Measurements from ENCODE around the gene TMEM238.
A peak's percentile ranks its signal among the peaks of the same experiment; 100 is the strongest.

TMEM238 gene

GRCh38 chr19:55358493-55358892, 25.6 kb downstream of the TMEM238 start:
- no peak for DNase-seq (ENCODE audit: low read depth)

DNA sequence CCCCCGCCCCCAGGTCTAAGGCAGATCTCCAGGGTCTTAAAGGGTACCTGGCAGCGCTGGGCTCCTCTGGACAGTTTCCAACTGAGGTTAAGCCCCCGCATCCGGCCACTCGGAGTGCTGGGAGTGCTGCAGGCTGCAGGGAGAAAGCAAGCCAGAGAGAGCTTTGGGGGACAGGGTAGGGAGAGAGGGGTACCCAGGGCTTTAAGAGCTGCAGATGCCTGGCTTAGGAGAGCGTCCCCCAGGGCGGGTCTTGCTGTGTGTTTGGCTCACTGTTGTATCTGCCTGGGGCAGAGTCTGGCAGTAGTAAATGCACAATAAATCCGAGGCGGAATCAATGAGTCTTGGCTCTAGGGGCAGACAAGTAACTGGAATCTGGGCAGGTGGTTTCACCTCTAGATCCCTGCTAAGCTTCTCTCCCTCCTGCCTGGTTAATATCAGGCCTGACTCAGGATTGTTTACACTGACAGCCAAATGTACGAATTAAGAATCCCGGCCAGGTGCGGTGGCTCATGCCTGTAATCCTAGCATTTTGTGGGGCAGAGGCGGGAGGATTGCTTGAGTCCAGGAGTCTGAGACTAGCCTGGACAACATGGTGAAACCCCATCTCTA, 28.8 kb downstream of the TMEM238 start:
- no peak for DNase-seq (ENCODE audit: low read depth)

GRCh38 chr19:55354698-55355212, 29.3 kb downstream of the TMEM238 start, which contains the start of gene COX6B2:
Gene COX6B2 (minus strand): TSS chr19:55354719. CDS start chr19:55354521, 198 bp downstream.
- DNase-seq (ENCODE audit: low read depth), result no peak

DNA sequence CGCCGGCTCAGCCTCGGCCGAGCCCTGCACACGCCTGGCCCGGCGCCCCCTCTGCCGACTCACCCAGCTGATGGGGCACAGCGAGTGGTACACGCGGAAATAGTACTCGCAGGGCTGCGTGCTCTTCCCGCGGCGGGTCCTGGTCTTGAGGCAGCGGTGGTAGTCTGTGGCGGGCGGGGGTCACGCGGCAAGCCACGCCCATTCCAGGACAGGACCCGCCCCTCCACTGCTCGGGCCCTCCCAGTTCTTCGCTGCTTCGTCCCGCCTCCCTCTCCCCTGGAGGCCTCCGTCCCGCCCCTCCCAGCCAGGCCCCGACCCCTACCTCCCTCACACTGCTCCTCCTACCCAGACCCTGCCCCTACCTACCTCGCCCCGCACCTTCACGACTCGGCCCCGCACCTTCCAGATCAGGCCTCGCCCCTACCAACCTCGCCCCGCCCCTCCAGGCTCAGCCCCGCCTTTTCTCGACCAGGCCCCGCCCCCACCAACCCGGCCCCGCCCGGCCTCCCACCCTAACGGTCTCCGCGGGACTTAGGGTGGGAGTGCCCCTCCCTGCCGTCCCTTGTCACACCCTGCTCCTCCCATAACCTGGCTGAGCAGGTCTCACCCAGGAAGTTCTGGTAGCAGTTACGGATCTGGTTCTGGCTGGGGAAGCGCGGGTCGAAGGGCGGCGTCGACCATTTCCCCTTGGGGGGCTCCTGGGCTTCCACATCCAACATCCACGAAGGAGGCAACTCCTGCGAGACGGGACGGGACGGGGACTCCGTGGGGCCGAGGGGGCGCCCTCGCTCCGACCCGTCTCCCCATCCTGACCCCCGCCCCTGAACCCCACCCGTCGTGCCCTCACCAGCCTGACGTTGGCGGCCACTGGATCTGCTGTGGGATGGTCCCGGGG, 30.0 kb downstream of the TMEM238 start:
- DNase-seq (ENCODE audit: low read depth), result peak; percentile 32

GRCh38 chr19:55353356-55353802, 30.7 kb downstream of the TMEM238 start:
- no peak for DNase-seq (ENCODE audit: low read depth)

- DNase-seq (ENCODE audit: low read depth), result no peak
These were observed 31.4 kb downstream of the TMEM238 start for GRCh38 chr19:55352549-55353145.

DNA sequence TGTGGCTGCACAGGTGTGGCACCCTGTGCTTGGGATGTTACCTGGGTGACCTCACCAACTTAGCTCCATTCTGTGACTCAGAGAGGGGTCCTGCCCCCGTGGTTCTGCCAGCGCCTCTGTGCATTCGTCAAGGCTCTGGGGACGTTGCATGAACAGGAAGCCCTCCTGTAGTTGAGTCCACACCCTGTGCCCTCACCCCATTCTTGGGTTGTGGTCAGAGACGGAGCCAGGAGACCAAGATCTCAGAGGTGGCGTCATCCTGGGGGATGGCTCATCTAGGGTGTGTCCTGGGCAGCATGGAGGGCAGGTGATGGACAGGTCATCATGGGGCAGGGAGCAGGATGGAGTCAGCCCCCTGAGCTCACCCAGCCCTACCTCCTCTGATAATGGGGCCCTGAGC, 32.1 kb downstream of the TMEM238 start:
- no peak for DNase-seq (ENCODE audit: low read depth)

DNA sequence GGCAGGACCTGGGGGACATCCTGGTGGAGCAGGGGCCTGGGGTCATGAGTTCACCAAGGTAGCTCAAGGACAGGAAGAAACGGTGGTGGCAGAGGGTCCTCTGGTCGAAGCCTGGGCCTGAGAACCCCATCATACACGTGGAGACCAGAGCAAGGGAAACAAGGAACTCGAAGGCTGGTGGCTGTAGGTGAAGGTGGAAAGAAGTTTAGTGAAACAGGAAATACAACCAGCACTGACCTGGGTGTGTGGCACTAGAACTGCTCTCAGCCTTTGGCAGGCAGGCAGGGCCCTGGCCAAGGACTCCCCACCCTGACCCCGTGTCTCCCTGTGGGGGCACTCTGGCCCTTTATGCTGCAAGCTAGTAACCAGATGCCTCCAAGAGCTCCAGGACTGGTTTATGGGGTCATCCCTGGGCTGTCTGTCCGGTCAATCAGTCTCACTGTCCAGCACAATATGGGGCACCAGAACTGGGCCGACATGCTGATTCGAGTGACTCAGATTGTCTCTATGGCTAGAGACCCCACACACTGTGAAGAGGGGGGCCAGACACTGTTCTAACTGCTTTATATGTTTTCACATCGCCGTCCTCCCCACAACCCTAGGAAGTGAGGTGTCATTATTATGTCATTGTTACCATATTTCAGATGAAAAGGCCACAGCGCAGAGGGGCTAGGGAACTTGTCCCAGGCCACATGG, 33.3 kb downstream of the TMEM238 start:
- DNase-seq (ENCODE audit: low read depth), result no peak

GRCh38 chr19:55348317-55349034, 35.6 kb downstream of the TMEM238 start:
- no peak for DNase-seq (ENCODE audit: low read depth)

DNA sequence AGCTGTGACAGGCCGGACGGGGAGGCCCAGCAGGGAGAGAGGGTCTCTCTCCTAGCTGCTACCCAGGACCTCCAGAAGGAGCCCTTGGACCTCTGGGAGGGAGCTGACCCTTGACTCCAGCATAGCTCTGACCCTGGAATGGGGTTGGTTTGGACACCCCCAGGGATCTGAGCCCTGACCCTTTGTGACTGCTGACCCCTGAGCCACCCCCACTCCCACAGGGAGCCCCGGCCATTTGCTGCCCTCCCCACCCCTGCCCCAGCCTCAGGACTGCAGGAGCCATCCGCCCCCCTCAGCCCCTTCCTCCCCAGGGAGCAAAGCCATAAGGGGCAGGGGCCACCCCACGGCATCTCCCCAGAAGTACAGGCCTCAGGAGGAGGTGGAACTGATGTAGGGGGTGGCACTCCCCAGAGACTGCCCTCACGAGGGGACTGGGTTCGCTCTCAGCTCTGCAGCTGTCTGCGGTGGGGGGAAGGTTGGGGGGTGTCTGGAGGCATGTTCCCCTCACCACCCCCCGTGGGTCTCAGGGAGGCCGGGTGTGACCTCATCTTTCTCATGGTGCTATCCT, 36.6 kb downstream of the TMEM238 start:
- DNase-seq (ENCODE audit: low read depth), result no peak

- DNase-seq (ENCODE audit: low read depth), result no peak
These were observed 37.2 kb downstream of the TMEM238 start for GRCh38 chr19:55346725-55347441.

- DNase-seq (ENCODE audit: low read depth), result no peak
These were observed 38.0 kb downstream of the TMEM238 start for GRCh38 chr19:55345818-55346724.

DNA sequence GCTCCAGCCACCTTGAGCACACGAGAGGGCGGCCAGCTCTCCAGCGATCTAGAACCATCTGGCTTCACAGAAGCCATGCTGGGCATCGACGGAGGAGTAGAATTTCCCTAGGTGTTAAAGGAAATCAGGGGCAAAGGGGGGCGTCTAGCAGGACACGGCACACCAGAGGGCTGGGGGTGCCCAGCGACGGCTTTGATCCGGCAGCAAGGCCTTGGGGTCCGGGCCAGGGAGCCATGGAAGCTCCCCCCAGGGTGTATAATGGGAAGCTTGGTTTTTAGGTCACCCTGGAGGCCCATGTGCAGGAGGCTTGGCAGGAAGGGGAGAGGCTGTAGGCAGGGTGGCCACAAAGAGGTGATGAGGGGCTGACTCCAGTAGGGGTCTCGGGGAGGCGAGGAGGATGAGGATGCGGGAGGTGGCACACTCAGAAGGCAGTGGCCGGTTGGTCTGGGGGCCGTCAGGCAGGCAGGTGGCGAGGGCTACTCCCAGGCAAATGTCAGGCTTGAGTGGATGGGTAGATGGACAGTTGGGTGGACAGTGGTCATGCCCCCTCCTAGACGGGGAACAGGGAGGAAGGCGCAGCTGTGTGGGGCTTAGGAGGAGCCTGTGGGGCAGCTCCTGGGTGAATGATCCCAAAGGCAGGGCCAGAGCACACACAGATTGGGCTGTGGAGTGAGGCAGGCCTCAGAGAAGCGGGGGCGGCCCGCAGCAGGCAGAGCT, 38.8 kb downstream of the TMEM238 start:
- no peak for DNase-seq (ENCODE audit: low read depth)

DNA sequence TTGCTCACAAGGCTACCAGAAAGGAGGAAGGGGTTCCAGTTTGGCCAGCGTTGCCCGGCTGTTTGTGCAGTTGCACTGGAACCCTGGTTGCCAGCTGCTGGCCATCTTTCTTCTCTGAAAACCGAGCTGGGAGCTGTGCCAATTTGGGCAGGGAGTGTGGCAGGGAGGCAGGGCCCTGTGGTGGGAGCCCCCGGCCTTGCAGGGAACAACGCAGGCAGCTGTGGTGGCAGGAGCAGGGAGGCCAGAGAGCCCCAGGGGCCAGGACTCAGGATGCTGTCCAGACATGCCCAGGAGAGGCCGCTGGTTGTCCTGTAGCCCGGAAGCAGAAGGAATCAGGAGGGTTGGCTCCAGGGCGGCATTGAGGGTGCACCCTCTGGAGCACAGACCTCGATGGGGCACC, 39.6 kb downstream of the TMEM238 start:
- no peak for DNase-seq (ENCODE audit: low read depth)

DNA sequence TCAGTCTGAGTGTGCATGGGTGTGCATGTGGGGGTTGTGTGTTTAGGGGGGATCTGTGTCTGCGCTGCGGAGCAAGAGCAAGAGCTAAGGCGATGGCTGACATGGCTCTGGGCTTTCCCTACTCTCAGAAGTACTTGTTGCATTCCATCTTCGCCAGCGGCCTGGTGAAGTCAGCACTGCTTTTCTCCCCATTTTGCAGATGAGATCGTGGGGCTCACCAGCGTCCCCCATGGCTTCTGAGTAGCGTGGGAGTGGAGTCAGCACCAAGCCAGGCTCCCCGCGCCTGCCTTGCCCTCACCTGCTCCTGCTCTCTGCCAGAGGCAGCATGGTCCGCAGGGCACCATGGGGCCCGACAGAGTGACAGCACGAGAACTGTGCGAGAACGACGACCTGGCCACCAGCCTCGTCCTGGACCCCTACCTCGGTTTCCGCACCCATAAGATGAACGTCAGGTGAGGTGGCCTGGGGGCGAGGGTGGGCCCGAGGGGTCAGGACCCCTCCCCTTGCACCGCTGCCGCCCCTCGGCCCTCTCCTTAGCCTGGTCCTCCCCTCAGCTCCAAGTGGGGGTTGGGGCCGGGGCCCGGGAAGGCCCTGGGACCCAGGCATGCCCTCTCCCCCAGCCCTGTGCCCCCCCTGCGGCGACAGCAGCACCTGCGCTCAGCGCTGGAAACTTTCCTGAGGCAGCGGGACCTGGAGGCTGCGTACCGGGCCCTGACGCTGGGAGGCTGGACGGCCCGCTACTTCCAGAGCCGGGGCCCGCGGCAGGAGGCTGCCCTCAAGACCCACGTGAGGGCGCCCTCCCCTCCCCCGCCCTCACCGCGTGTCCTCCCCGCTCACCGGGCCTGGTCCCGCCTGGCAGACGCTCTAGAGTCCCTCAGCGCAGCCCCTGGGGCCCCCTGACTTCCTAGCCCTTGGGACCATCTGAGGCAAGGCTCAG, 42.2 kb downstream of the TMEM238 start:
- no peak for DNase-seq (ENCODE audit: low read depth)

DNA sequence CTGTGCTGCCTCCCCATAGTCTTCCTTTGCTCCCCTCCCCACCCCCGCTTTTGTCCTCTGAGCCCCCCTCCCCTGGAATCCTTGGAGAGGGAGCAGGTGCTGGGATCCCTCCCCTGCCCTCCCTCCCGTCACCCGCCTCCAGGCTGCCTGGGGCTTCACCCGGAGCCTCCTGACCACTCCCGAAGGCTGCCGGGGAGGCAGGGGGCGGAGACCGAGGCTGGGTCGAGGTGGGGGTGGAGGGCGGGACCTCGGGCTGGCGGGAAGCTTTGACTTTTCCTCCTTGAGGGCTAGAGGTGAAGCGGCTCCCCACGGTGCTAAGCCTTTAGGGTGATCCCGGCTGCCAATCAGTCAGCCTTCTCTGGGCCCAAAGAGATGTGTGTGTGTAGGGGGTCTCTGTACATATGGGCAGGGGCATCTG, 42.9 kb downstream of the TMEM238 start:
- peak; percentile 38 for DNase-seq (ENCODE audit: low read depth)

DNA sequence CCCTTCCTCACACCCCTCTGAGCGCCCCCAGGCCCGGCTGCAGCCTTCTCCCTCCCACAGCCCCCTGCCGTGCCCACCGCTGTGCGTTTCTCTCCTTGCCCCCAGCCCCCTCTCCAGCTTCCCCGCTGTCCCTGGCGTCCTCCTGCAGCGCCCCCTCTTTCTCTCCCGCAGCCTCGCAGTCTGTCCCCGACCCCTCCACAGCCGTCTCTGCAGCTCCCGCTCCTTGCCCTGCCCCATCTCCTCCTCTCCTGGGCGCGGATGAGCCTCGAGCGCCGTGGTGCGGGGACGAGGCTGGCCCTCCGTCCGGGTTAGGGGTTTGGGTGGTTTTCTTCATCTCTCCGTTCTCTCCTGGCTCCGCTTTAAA, 43.3 kb downstream of the TMEM238 start:
- DNase-seq (ENCODE audit: low read depth), result no peak
